Mesothelial cell of epicardium (in vitro differentiated cells): ENCODE measurements around the gene FCRLA. TPM values are rescaled to one million over a fixed set of nuclear protein-coding genes. Genes with fewer than 3 reads are reported as not detected.
"Not testable (repeated sequence)": the region's sequence is repeated elsewhere in the genome, so short reads cannot be mapped to it uniquely, and the experiment has no call there.

Experiments
- DNase-seq, 2 experiments: peaks; one replicate each; pipeline ENCODE4 v3.0.0; 2021; ENCODE audit warnings: low spot score in 2 of 2; ENCODE audit not compliant: unreplicated experiment in 2 of 2
- H3K27ac Mint-ChIP-seq: 2 replicates; pipeline ENCODE4 v1.8.0; 2021; ENCODE audit warnings: mixed read lengths
- H3K27me3 Mint-ChIP-seq: 2 replicates; pipeline ENCODE4 v1.8.0; 2021; ENCODE audit warnings: low read depth, mixed read lengths
- H3K36me3 Mint-ChIP-seq: 2 replicates; pipeline ENCODE4 v1.8.0; 2021; ENCODE audit warnings: mixed read lengths
- H3K4me1 Mint-ChIP-seq: 2 replicates; pipeline ENCODE4 v1.8.0; 2021; ENCODE audit warnings: mixed read lengths
- H3K4me3 Mint-ChIP-seq: 2 replicates; pipeline ENCODE4 v1.8.0; 2021; ENCODE audit warnings: mild to moderate bottlenecking, moderate library complexity, mixed read lengths
- H3K9me3 Mint-ChIP-seq: 2 replicates; pipeline ENCODE4 v1.8.0; 2021; ENCODE audit warnings: mixed read lengths
- CTCF ChIP-seq: fragments of 200-600 bp; sonication (generic); IDR thresholded peaks from one replicate; pipeline ENCODE4 v1.5.0; 2021; ENCODE audit warnings: antibody characterized with exemption; ENCODE audit not compliant: unreplicated experiment
- total RNA-seq: library from RNA; stranded (reverse); gene quantifications from 3 replicates; pipeline ENCODE4 v1.2.1, GENCODE V29; 2021

FCRLA gene
- total RNA-seq, 1 donor from 2014 or later = not detected

GRCh38 chr1:161722406-161722805, 15.4 kb downstream of the FCRLA start:
- H3K9me3 Mint-ChIP-seq = no peaks in the 10 kb centered on the region
- peaks cover 64% of the 10 kb centered on the region for H3K27me3 Mint-ChIP-seq
- no peak for DNase-seq
- no peak overlapping the region for H3K4me3 Mint-ChIP-seq
- peaks cover 11% of the 10 kb centered on the region for H3K4me1 Mint-ChIP-seq
- no peak overlapping the region for H3K27ac Mint-ChIP-seq
- H3K36me3 Mint-ChIP-seq = no peaks in the 10 kb centered on the region
- TF ChIP-seq CTCF = no peak

GRCh38 chr1:161723459-161724141, 16.6 kb downstream of the FCRLA start:
- no peaks in the 10 kb centered on the region for H3K9me3 Mint-ChIP-seq
- no peak overlapping the region for H3K27ac Mint-ChIP-seq
- no peak for DNase-seq
- H3K4me3 Mint-ChIP-seq = peak overlapping the region; percentile 38
- peaks cover 58% of the 10 kb centered on the region for H3K27me3 Mint-ChIP-seq
- peaks cover 17% of the 10 kb centered on the region for H3K4me1 Mint-ChIP-seq
- TF ChIP-seq CTCF = no peak
- H3K36me3 Mint-ChIP-seq = no peaks in the 10 kb centered on the region

DNA sequence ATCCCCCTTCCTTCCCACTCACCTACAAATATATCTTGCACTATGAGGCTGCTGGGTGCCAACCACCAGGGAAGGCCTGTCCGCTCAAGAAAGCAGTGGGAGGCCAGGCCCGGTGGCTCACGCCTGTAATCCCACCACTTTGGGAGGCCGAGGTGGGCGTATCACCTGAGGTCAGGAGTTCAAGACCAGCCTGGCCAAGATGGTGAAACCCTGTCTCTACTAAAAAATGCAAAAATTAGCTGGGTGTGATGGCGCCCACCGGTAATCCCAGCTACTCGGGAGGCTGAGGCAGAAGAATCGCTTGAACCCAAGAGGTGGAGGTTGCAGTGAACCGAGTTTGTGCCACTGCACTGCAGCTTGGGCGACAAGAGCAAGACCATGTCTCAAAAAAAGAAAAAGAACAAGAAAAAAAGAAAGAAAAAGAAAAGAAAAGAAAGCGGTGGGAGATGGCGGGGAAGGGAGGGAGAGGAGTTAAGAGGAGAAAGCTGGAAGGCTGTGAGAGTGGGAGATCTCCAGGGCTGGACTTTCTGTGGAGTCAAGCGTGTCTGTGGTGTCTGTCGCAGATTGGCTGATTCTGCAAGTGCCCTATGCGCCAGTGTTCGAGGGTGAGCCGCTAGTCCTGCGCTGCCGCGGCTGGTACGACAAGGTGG, 18.4 kb downstream of the FCRLA start:
- Mint-ChIP-seq H3K4me3 (peak overlapping the region; percentile 86), H3K4me1 (peaks cover 31% of the 10 kb centered on the region), H3K27ac (peak overlapping the region; percentile 87), H3K27me3 (peaks cover 43% of the 10 kb centered on the region)
- not testable (repeated sequence) for H3K36me3 Mint-ChIP-seq, DNase-seq, H3K9me3 Mint-ChIP-seq

GRCh38 chr1:161725908-161726472, 19.0 kb downstream of the FCRLA start:
- no peak for TF ChIP-seq CTCF
- peak; percentile 29 to 63 for DNase-seq
- Mint-ChIP-seq H3K4me1 (peaks cover 37% of the 10 kb centered on the region), H3K4me3 (peak overlapping the region; percentile 86), H3K9me3 (no peaks in the 10 kb centered on the region), H3K27ac (peak overlapping the region; percentile 87), H3K27me3 (peaks cover 38% of the 10 kb centered on the region), H3K36me3 (no peaks in the 10 kb centered on the region)

DNA sequence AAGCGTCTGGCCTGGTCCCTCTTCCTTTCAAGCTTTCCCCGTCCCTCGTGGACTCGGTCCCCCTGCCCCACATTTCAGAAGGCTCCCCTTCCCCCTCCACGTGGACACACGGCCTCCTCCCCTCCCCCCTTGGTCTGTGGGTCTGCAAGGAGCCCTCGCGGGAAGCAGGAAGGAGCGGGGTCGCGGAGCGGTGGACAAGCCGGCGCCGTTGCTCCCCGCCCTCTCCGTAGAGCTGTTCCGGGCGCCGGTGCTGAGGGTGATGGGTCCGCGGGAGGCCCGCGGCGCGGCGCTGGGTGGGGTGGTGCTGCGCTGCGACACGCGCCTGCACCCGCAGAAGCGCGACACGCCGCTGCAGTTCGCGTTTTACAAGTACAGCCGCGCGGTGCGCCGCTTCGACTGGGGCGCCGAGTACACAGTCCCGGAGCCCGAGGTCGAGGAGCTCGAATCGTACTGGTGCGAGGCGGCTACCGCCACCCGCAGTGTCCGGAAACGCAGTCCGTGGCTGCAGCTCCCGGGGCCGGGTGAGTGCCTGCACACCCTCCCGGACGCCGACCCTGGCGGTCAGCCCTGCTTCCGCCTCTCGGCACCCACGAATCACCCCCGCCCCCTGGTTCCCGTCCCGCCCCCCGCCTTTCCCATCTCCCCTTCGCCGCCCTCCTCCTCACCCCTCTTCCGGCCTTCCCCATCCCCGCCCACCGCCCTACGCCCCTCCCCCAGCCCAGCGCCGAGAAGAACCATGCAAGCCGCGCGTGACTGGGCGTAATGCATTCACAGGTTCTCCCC, 19.6 kb downstream of the FCRLA start:
- Mint-ChIP-seq H3K4me3 (peak overlapping the region; percentile 86), H3K27ac (peak overlapping the region; percentile 87), H3K27me3 (peaks cover 31% of the 10 kb centered on the region), H3K36me3 (no peaks in the 10 kb centered on the region), H3K9me3 (no peaks in the 10 kb centered on the region), H3K4me1 (peaks cover 43% of the 10 kb centered on the region)
- TF ChIP-seq CTCF = no peak
- peak; percentile 71 to 79 for DNase-seq
